Suppressor macrophage treated with lipopolysaccharide for 4 hours (primary cell): ENCODE data around the gene BRD2.

Source experiments
- DNase-seq: peaks from one replicate; pipeline ENCODE4 v3.0.0-alpha.2; 2020

Gene BRD2

DNA sequence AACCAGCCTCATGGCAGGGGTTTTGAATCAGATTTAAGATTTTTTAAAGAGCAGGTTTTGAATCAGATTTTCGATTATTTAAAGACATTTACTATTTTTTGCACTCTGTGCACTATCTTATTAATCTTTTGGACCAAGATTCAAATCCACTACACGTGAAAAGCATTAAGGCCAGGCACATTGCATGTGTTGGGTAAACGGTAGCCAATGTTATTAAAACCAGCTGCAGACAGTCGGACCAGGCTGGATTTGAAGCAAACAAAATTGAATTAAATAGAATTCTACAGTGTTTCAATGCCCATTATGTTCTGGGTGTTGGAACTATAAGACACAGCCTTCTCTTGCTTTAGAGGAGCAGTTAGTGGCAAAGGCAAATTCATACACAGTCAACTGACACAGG is 33.3 kb downstream of the BRD2 start:
- DNase-seq = no peak

GRCh38 chr6:33004940-33005339 is 36.5 kb downstream of the BRD2 start:
- no peak for DNase-seq

GRCh38 chr6:33007831-33008400 is 39.5 kb downstream of the BRD2 start:
- no peak for DNase-seq

DNA sequence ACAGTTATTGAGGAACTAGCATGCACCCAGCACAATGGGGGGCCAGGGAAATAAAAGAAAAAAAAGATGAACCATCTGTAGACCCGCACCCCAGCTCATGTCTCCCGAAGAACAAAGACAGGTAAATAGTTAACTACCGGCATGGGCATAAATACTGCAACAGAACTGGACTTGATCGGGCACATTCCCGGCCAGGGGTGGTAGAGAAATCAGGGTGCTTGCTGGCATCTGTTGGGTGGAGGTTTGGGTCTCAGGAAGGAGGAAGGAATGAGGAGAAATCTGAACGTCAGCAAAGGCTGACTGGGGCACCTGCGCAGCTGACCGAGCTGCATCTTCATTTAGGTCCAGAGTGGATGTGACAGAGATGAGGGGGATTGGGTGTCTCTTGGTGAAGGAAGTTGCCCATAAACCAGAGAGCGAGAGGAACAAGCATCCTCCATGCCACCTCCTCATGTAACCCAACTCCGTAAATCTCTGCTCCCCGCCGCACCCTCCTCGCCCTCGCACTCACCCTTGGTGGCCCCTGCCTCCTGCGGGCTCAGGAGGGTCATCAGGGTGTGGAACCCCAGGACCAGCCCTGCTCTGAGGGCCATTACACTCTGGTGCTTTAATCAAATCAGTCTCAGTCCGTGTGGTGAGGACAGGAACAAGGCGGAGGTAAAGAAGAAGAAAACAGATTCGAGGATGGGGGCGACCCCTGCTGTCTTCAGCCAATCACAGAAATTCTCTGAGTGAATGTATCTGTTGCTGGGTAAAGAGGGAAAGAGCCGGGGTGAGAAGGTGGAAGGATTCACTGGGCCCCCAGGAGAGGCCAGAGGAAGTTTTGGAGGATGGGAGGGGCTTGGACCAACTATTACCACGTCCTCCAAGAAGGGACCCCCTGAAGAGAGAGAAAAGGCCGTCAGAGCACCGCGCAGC is 40.8 kb downstream of the BRD2 start, which contains the start of gene HLA-DOA:
HLA-DOA (minus strand) TSS at position 648 of the 918 bp plus-strand sequence.
- DNase-seq = no peak

DNA sequence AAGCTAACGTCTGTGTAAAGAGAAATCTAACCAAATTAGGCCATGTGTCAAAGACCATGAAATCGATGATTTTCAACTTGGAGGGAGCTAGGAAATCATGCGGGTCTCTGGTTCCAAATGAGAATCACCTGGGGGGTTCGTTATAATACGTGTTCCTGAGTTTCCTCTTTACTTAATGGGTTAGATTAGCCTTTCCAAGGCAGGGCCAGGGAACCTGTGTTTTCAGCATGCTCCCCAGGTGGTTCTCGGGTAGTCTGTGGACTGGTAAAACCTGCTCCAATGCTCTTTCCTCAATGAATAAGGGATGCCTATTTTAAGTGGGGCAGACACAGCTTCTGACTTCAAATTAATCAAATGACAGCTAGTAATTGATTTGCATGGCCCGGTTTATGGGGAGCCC is 42.0 kb downstream of the BRD2 start:
- no peak for DNase-seq

DNA sequence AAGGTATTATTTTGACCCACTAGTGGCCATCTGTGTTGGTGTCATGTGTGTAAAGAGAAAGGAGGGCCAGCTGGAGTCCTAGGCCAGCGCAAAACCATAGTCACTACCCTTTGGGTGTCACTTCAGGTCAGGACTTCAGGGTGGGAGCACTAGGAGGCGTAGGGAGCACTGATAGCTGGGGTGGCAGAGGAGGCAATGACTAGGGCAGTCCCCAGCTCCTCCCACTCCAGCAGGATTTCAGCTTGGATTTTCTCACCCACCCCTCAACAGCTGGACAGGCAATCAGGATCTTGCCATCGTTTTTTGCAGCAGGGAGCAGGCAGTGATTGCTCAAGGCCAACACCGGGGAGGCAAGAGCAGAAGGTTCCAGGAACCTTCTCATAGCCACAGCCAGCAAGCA is 45.2 kb downstream of the BRD2 start:
- no peak for DNase-seq

- DNase-seq = peak; percentile 81
Observed at GRCh38 chr6:33014841-33015634, 46.6 kb downstream of the BRD2 start.

GRCh38 chr6:33015798-33016197 is 47.4 kb downstream of the BRD2 start:
- no peak for DNase-seq

GRCh38 chr6:33017018-33017417 is 48.6 kb downstream of the BRD2 start:
- no peak for DNase-seq

DNA sequence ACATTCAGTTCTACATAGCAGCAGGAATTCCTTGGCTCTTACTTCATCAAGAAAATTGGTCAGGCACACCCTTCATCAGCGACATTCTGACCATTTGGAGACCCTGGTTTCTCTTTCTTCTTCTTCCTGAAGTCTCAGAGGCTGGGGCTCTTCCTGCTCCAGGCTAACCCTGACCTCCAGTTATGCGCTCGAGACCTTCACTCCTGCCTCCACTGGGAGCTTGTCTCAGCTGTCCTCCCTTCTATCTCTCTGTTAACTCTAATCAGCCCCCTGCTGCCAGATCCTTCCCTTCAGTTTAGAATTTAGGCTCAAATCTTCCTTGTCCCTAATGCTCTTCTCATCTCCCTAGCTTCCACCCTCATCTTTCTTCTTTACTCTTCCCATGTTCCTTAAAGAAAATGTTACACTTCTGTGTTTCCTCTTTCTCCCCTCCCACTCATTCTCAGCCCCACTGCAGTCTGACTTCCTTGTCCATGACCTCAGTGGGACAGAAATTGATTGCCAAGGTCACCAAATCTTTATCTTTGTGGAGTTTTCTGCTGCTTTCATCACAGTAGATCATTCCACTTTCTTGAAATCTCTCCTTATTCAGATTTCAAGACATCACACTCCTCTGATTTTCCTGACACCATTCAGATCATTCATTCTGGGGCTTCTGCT is 49.4 kb downstream of the BRD2 start:
- DNase-seq = peak; percentile 77

GRCh38 chr6:33018418-33018817 is 50.0 kb downstream of the BRD2 start:
- no peak for DNase-seq

DNA sequence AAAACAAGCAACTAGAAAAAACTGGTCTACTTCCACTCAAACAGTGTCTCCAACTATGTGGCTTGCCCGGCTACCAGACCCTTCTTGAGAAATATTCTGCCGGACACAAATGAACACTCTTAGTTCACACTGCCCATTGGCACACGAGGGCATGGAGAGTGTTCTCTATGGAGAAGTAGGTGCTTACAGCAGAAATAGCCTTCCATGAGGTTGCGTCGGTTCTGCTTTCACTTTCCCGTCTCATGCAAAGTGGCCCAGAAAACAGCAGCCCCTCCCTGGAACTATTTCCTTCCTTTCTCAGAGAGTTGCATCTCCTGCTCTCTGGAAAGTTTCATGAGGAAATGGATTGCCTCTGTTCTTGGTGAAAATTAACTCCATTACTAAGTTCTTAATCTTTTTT is 50.5 kb downstream of the BRD2 start:
- peak; percentile 96 for DNase-seq

DNA sequence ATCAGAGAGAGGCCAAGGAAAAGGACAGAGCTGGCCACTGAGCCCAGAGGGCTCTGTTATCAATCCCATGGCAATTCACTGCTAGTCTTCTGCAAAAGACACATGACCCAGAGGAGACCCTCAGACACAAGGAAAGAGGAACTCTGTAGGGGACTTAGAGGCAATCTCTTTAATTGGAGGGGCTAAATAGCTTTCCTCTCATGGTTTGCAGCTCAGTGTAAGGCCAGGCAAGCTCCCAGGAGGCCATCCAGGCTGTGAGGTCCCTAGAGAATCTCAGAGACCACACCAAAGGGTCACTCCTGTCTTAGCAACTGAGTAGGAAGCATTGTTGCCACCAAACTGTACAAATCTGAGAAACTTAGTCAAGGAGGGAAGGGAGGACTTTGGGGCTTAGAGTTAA is 51.0 kb downstream of the BRD2 start:
- no peak for DNase-seq

DNA sequence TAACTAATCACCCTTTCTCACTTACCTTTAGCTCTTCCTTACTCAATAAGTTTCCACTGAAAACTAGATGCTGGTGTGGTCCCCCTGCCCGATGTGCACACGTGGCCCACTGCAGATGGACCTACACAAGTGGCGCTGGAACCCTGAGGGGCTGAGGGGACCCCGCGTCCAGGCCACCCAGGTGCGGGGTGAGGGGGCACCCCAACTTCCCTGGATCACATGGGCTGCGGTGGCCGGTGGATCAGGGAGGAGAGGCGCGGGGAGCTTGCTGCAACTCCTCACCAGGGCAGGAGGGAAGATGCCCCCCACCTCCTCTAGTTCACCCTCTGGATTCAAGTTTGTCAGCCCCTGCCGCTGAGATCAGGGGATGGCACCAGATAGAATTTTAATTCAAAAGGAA is 53.5 kb downstream of the BRD2 start:
- DNase-seq = no peak

- DNase-seq = no peak
Observed at GRCh38 chr6:33023536-33023935, 55.1 kb downstream of the BRD2 start.

DNA sequence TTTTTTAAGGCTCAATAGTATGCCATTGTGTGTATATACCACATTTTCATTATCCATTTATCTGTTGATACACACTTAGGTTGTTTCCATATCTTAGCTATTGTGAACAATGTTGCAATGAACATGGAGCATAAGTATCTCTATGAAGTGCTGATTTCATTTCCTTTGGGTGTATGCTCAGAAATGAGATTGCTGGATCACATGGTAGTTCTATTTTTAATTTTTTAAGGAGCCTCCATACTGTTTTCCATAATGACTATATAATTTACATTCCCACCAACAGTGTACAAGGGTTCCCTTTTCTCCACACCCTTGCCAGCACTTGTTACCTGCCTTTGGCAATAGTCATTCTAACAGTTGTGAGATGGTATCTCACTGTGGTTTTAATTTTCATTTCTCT is 56.1 kb downstream of the BRD2 start:
- no peak for DNase-seq

DNA sequence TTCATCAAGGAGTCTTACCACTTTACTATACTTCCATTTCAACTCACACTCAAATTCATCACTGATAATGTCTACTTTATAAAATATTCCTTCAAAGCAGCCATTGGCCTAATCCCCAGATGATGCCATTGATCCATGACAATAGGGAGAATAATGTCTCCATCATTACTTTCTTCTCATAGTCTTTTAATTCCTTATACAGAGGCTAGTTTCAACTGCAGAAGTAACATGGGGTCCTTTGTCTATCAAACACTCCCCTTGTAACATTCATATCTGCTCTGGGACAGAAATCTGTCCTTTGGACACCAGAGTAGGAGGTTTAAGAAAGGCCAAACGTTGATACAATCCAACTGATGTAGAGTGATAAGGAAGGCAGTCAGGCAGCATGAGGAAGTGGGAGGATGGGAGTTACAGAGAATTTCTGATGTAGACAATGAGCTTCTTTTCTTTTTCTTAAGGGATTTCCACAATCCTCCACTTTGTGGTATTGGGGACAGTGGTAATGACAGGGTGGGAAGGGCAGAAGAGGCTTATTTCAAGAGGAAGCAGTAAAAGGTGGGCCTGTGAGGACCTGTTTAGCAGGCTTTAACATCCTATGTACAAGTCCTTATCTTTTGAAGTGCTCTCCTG is 59.9 kb downstream of the BRD2 start:
- peak; percentile 25 for DNase-seq

DNA sequence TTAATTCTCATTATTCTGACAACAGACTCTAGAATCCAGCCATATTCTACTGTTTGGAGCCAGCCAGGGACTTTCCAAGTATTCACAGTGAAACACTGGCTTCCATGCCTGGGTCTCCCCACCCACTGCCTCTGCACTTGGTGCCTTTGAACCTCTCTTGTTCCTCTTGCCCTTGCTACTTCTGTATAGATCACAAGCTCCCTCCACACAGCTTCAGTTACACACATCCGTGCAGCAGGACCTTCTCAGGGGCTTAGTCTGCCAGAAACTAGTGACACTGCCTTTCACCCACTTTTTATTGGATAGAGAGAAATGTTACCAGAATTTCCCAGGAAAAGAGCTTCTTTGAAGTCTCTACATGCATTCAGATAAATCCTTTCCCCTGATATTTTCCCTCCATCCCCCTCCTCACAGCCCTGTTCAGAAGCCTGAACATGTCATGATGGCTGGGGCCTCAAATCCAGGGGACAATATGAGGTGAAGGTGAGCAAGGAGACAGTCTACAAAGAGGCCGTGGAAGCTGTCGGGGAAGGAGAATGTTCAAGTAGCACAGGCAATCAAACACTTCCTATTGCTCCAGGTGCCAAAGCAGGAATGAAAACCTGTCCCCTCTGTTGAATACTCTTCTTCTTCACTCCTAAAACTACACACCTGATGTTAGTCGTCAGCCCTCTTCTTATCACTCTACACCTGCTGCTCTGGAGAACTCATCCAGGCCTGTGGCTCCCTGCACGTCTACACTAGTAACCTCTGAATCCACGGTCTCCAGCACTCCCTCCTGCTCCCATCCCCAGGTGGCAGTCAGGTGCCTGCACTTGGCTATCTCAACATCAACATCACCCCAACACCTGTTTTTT is 61.2 kb downstream of the BRD2 start:
- peak; percentile 93 for DNase-seq

GRCh38 chr6:33030245-33030644 is 61.9 kb downstream of the BRD2 start:
- no peak for DNase-seq
